Stimulated activated CD8-positive, alpha-beta memory T cell treated with anti-CD3 and anti-CD28 coated beads, Interleukin-15, amount 100 ng/mL, for 48 hours (primary cell): ENCODE measurements around the gene KDM1A.
A peak's percentile ranks its signal among the peaks of the same experiment; 100 is the strongest.

Experiments used
- DNase-seq, 2 donors: peaks; one replicate each; pipeline ENCODE4 v3.0.0-alpha.2; 2020; ENCODE audit warnings: low read depth in 2 of 2

KDM1A gene

GRCh38 chr1:23013657-23014056 lies 5.6 kb upstream of the KDM1A start:
- DNase-seq: no peak

- no peak for DNase-seq
These were observed 591 bp upstream of the KDM1A start for GRCh38 chr1:23018661-23019093.

- DNase-seq: peak in 1 of 2 donors; percentile 3
These were observed 776 bp downstream of the KDM1A start for GRCh38 chr1:23019863-23020625.

DNA sequence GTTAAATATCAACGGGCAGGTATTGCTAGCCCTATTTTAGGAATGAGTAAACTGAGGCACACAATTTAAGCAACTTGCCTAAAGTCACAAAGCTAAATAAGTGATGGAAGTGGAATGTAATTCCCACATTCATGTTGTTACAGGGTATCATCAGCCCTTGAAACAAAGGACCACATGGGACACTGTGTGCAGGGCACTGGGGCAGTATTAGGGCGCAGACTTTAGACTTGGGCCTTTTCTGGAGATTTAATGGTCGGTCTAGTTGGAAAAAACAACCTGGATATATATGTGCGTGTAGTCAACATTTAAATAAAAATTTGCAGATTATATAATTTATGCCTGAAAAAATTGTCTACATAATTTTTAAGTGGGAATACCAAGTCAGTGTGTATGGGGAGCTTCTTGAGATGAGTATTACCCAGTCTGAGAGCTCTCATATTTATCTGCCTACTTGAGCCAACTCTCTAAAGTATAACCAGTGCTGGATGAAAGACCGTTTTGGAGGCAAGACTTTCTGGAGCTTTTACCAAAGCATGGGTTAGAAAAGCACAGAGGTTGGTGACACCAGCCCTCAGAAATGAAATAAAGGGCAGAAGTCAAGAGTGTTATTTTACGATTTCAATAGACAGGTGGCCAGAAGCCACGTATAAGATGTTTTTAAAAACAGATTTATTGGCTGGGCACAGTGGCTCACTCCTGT lies 1.6 kb downstream of the KDM1A start:
- no peak for DNase-seq

DNA sequence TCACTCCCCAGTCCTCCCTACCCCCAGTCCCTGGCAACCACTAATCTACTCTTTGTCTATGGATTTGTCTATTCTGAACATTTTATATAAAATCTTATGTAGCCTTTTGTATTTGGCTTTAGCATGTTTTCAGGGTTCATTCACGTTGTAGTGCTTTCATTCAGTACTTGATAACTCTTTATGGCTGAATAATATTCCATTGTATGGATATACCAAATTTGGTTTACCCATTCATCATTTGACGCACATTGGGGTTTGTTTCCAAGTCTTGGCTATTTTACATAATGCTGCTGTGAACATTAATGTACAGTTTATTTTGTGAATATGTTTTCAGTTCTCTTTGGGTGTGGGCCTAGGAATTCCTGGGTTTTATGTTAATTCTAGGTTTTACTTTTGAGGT lies 2.6 kb downstream of the KDM1A start:
- no peak for DNase-seq

GRCh38 chr1:23023174-23023845 lies 4.0 kb downstream of the KDM1A start:
- no peak for DNase-seq

DNA sequence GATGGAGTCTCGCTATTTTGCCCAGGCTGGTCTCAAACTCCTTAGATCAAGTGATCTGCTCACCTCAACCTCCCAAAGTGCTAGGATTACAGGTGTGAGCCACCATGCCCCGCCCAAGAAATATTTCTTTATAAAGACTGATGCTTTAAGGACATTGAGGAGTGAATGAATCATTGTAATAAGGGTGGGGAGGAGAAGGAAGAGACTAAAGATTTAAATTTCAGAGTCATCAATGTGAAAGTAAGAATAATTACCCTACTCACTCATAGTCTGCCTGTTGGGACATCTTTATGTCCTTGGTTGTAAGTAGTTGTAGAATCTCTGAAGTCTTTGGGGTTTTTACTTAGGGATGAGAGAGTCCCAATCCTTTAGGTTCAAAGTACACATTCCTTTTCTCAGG lies 7.3 kb downstream of the KDM1A start:
- no peak for DNase-seq

- no peak for DNase-seq
These were observed 8.2 kb downstream of the KDM1A start for GRCh38 chr1:23027352-23027907.

GRCh38 chr1:23029337-23029736 lies 10.1 kb downstream of the KDM1A start:
- DNase-seq: no peak

GRCh38 chr1:23035823-23036452 lies 16.7 kb downstream of the KDM1A start:
- DNase-seq: no peak

GRCh38 chr1:23037081-23037740 lies 17.9 kb downstream of the KDM1A start:
- no peak for DNase-seq

DNA sequence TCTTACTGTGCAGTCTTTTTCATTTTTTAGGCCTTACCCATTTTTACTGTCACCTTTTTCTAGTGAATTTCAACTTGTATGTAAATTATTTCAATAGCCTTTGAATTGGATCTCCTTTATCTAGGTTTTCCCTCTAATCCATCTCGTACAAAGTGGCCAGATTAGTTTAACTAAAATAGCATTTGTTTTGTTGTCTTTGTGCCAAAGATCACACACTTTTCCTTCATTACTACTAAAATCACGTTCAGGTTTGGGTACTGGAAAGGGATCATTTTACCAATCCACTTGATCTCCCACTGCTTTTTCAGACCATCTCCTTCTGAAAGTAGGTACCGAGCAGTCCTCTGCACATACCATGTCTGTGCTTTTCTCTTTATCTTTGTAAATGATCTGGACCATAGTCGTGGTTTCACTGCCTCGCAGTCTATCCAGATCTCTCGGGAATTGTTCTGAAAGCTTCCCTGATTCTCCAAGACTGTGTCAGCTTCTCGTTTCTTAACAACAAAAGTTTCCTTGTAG lies 20.1 kb downstream of the KDM1A start:
- DNase-seq: no peak

GRCh38 chr1:23040509-23040908 lies 21.2 kb downstream of the KDM1A start:
- no peak for DNase-seq

DNA sequence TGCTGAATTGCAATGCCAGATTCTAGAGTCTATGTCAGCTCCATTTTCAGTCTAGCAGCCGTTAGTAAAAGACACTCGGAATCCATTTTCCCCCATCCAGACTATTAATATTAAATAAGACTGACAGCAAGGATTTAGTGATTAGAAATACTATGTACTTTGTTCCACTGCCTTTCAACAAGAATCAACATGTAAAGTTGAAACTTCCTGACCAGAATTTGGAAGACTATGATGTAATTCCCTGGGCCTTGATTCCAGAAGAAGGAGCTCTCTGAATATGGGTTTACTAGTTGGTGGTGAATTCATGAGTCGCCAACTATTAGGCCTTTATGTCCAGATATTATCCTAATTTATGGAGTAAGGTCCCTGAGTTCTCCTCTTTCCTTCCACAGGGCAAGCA lies 24.8 kb downstream of the KDM1A start:
- no peak for DNase-seq

DNA sequence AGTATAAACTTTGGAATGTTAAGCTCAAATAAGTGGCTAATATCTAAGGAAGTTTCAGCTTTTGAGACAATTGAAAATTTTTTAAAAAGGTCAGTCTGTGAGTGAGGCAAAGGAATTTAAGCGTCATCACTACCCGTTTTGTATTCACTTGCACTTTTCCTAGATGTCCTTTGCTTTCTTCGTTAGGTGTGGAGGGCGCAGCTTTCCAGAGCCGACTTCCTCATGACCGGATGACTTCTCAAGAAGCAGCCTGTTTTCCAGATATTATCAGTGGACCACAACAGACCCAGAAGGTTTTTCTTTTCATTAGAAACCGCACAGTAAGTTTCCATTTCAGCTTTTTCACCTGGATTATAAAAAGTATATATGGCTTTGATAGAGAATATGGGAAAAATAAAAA lies 30.9 kb downstream of the KDM1A start:
- DNase-seq: no peak

- DNase-seq: no peak
These were observed 32.1 kb downstream of the KDM1A start for GRCh38 chr1:23051290-23051909.

DNA sequence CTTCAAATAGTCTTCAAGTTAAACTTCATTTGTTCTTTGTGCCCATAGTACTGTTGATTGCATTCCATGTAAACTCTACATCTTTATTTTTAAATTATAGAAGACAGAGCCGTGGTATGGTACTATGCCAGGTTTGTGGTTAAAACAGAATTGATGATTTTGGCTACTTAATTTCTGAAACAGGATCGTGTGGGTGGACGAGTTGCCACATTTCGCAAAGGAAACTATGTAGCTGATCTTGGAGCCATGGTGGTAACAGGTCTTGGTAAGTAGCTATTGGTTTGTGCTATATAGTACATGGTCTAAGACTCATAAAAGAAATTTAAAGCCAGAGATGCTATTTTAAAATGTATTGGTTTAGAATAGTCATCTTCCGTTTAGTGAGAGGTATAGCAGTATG lies 38.0 kb downstream of the KDM1A start:
- DNase-seq: no peak

GRCh38 chr1:23062271-23062670 lies 43.0 kb downstream of the KDM1A start:
- DNase-seq: no peak

DNA sequence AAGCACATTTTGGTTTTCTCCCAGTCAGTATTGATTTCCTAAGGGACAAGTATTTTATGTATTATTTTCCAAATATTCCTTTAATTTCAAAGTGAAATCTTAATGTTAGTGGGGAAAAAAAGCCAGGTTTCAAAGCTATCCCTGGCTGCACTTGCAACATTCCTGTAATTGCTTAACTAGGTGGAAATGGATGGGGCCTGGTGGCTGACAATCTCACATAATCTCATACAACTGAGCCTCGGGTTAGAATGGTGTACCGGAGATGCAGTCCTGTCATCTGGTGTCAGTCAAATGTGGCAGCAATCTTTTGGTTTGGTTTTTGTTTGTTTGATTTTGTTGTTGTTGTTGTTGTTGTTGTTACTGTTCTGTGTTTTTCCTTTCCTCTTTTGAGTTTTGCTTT lies 46.1 kb downstream of the KDM1A start:
- DNase-seq: no peak

- no peak for DNase-seq
These were observed 46.8 kb downstream of the KDM1A start for GRCh38 chr1:23066075-23066474.

DNA sequence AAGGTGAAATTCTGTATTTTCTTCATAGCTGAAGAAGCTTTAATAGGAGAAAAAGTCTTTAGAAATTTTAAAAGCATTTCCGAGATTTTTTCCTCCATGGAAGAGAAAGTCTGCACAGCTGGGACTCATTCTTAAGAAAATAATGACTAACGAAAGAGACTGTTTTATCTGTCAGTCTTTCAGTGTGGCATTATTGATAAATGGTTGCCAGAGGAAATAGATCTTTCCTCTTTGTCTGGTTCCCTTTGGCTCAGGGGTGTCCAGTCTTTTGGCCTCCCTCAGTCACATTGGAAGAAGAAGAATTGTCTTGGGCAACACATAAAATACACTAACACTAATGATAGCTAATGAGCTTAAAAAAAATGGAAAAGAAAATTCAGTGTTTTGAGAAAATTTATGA lies 49.9 kb downstream of the KDM1A start:
- no peak for DNase-seq
